ENCODE results near the gene C1RL.

Gene C1RL

GRCh38 chr12:7101694-7102131, 7.3 kb downstream of the C1RL start:
- Mint-ChIP-seq H3K27ac (no peak overlapping the region), H3K9me3 (peaks cover 10% of the 10 kb centered on the region), H3K36me3 (ENCODE audit: low read depth) (peaks cover 47% of the 10 kb centered on the region), H3K27me3 (ENCODE audit: low read depth) (no peaks in the 10 kb centered on the region), H3K4me3 (no peak overlapping the region), H3K4me1 (no peaks in the 10 kb centered on the region)
- no peak for TF ChIP-seq CTCF (IDR thresholded peaks at IDR 0.05; ENCODE audit: unreplicated experiment in 3 of 3)

DNA sequence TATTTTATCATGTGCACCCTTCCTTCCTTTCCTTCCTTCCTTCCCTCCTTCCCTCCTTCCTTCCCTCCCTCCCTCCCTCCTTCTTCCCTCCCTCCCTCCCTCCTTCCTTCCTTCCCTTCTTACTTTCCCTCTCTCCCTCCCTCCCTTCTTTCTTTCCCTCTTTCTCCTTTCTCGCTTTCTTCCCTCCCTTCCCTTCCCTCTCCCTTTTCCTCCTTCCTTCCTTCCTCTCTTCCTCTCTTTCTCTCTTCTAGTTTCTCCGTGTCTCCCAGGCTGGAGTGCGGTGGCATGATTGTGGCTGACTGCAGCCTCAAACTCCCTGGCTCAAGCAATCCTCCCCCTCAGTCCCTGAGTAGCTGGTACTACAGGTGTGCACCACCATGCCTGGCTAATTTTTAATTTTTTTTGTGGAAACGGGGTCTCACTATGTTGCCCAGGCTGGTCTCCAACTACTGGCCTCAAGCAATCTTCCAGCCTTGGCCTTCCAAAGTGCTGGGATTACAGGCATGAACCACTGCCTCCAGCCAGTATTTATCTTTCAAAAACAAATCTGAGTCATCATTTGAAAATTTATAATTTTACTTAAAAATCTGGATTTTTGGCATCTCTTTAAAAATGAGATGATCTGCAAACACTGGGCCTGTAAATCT, 7.8 kb downstream of the C1RL start:
- H3K4me1 Mint-ChIP-seq: no peaks in the 10 kb centered on the region
- H3K27me3 Mint-ChIP-seq (ENCODE audit: low read depth): no peaks in the 10 kb centered on the region
- no peak for TF ChIP-seq CTCF (IDR thresholded peaks at IDR 0.05; ENCODE audit: unreplicated experiment in 3 of 3)
- peaks cover 42% of the 10 kb centered on the region for H3K36me3 Mint-ChIP-seq (ENCODE audit: low read depth)
- H3K4me3 Mint-ChIP-seq: no peak overlapping the region
- peaks cover 5% of the 10 kb centered on the region for H3K9me3 Mint-ChIP-seq
- no peak overlapping the region for H3K27ac Mint-ChIP-seq

DNA sequence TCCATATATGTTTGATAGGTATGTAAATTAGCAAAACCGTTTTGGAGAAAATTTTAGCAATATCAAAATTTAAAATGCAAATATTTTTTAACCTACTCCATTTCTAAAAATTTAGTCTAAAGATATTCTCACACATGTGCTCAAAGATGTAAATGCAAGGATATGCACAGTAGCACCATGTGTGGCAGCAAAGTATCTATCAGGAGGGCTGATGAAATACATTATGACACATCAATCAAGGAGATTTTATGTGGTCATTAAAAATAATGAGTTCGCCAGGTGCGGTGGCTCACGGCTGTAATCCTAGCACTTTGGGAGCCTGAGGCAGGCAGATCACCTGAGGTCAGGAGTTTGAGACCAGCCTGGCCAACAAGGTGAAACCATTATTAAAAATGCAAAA, 8.8 kb downstream of the C1RL start:
- Mint-ChIP-seq H3K9me3 (no peaks in the 10 kb centered on the region), H3K36me3 (ENCODE audit: low read depth) (peaks cover 33% of the 10 kb centered on the region), H3K4me1 (no peaks in the 10 kb centered on the region), H3K27me3 (ENCODE audit: low read depth) (no peaks in the 10 kb centered on the region), H3K27ac (no peak overlapping the region), H3K4me3 (no peak overlapping the region)
- TF ChIP-seq CTCF (IDR thresholded peaks at IDR 0.05; ENCODE audit: unreplicated experiment in 3 of 3): no peak

DNA sequence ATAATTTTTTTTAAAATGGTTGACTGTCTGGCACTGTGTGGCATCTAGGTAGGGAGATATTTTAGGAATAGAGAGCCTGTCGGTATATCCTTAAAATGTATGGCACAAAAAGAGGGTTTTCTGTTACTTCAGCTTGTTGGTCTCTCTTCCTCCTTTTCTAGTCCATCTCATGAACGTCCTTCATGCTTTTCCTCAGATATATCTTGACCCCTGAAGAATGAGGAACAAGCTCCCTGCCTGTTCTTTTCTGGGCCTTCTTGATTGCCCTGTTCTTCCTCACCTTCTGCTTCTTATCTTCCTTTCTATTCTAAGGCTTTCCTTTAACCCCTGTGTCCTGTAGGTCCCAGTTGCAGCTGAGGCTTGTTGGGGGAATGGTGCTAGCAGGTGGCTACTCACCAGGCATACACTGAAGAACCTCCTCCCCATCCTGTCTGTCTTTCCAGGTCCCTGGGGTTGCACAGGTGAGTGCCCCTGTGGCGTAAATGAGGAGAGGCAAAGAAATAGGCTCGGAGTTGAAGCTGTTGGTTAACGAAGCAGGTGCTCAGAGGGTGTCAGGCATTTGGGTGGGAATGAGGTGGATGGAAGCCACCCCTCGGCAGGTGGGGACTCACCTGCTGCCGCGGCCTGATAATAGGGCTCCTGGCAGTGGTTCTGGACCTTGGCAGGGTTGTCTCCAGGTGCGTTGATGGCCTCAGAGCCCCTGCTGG, 9.6 kb downstream of the C1RL start:
- Mint-ChIP-seq H3K4me3 (no peak overlapping the region), H3K36me3 (ENCODE audit: low read depth) (peaks cover 33% of the 10 kb centered on the region), H3K9me3 (no peaks in the 10 kb centered on the region), H3K4me1 (no peaks in the 10 kb centered on the region), H3K27ac (no peak overlapping the region), H3K27me3 (ENCODE audit: low read depth) (no peaks in the 10 kb centered on the region)
- no peak for TF ChIP-seq CTCF (IDR thresholded peaks at IDR 0.05; ENCODE audit: unreplicated experiment in 3 of 3)

GRCh38 chr12:7096979-7097378, 12.0 kb downstream of the C1RL start:
- Mint-ChIP-seq H3K9me3 (no peaks in the 10 kb centered on the region), H3K4me1 (peaks cover 7% of the 10 kb centered on the region), H3K27ac (no peak overlapping the region), H3K4me3 (no peak overlapping the region), H3K27me3 (ENCODE audit: low read depth) (peaks cover 3% of the 10 kb centered on the region), H3K36me3 (ENCODE audit: low read depth) (peaks cover 14% of the 10 kb centered on the region)
- TF ChIP-seq CTCF (IDR thresholded peaks at IDR 0.05; ENCODE audit: unreplicated experiment in 3 of 3): no peak

Measured in nephron (organoid).